Stimulated activated CD4-positive, alpha-beta T cell treated with anti-CD3 and anti-CD28 coated beads, Interleukin-2, amount 100 ng/mL, for 4 hours (primary cell): Measurements from ENCODE around the gene NCKAP1.
"Not testable (repeated sequence)": the region's sequence is repeated elsewhere in the genome, so short reads cannot be mapped to it uniquely, and the experiment has no call there.

Experiments used
- DNase-seq: peaks from one replicate; pipeline ENCODE4 v3.0.0-alpha.2; 2020; ENCODE audit warnings: low read depth

NCKAP1 gene

DNA sequence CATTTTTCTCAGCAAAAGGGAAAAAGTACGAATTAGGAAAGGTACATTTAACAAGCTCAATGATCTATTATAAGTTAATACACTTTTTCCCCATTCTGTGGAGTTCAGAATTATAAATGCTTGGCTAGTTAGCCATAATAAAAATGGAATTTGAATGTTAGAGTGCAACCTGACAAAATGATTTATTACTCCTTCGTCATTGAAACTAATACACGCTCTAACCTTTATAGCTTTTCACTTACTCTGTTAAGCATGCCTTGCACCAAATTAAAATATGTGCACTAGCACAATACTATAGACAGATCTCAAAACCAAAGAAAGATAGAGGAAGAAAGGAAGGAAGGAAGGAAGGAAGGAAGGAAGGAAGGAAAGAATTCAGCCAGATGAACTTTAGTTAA, 125.7 kb downstream of the NCKAP1 start:
- no peak for DNase-seq

DNA sequence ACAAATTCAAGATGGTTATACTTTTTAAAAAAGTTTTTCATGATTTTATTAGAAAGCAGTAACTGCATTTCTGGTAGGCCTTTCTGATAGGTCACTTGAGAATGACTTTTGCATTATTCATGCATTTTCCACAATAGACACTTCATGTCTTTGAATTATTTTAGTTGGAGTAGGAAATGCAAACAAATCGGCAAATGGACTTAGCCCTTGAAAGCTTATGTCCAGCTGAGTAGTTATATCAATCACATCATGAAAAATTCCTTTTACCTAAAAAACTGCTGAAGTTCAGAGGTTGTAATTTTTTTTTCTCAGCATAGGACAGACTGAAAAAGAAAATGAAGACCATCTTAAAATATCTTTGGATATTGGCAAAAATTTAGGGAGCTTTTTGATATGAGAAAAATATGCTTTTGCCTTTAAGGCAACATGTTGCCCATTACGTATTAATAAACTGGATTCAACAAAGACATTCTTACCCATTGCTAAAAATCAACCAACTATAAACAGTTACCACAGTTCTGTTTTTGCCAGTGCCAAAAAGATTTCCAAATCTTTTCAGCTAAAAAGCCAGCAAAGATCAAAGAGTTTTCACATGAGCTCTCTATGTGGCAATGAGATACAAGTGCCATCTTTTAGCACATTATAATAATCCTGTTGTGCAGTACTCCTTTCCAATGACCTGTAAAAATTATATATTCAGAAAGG, 126.3 kb downstream of the NCKAP1 start:
- no peak for DNase-seq

DNA sequence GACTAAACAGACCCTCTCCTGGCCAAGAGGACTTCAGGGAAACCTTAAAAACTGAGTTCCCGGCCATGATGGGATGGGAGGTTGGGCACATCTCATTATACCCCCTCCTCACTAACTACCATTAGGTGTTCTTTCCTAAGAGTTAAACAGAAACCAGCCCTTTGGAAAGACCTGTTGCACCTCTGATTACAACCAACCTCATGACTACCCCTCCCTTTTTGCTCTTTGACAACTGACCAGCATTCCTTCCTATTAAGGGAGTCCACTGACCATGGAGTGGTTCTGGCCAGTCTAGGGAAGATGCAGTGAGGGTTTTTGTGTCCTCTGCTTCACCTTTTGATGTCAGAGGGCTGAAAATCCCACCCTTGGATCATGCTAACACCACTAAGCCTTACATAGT, 127.3 kb downstream of the NCKAP1 start:
- DNase-seq, result no peak

DNA sequence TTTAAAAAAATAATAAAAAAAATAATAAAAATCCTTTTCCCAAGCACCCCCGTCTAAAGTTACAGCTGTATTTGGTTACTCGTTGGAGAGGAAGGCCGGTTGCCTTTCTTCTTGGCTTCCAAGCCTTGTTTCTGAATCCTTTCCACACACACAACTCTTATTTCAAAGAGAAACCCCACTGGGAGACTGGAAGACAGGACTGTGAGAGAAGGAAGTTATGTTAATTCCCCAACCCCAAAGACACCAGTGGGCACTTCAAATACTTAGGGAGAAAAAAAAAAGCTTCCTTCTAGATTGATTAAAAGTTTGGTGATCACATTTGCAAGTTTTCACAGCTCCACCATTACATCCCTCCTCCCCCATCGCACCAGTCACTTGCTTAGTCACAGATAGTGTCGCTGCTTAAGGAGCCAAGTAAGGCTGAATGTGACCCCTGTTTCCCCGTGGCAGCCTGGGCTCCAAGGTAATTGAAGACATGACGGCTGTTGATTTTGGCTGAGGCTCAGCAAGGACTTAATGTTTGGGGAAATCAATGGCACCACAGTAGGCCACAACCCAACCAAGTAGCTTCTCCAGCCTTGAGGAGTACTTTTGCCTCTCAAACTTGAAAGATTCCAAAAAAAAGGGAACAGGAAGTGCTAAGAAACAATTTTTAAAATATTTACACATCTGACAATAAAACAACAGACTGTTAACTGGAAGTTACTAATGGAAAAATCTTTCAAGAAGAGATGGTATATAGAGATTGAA, 131.0 kb downstream of the NCKAP1 start:
- DNase-seq, result no peak

DNA sequence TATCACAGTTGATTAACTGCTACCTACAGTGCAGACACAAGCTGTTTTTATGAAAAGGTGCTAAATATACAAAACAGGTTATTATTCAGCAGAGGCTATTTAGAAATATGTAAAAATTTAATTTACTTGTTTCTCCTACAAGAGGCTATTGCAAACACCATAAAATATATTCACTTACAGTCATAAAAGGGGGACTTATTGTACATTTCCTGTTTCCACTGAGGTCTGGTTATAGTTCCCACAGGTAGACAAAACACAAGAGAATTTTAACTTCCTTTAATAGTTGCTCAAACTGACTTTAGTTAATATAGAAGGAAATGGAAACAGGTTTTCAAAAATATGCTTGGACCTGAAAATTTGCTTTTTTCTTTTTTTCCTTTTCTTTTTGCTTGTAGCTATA, 131.8 kb downstream of the NCKAP1 start:
- no peak for DNase-seq

DNA sequence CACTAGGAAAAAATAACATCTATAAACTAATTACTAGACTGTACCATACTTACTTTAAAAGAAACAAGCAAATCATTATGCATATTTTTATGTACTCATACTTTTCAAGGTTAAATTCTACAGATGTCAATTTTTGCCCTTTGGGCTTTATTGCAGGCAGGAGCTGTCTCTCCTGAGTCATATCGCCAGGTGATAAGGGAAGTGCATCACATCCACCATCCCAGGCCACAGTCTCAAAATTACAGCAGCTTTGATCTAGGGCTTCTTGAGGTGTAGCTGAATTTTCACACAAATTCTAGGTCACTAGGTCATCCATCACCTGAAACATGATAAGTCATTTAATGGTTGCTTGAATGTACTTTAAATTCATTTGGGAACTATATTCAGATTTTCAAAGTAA, 133.4 kb downstream of the NCKAP1 start:
- DNase-seq, result no peak

DNA sequence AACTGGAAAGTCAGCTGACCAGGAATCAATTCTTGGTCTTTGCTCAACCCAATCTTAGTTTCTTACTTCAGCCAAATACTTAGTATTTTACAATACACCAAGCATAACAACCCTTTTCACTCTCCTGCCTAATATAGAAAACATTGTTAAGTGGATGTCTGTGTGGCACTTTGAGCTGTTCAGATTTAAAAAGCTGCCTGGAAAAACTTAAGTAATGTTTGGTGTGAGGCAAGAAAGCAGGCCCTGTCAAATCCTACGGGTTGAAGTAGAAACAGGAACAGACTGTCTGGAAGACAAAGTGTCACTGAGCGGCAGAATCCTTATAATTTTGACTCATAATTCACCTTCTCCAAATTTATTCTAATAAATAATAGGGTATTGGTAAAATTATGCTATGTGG, 134.7 kb downstream of the NCKAP1 start:
- DNase-seq, result no peak

DNA sequence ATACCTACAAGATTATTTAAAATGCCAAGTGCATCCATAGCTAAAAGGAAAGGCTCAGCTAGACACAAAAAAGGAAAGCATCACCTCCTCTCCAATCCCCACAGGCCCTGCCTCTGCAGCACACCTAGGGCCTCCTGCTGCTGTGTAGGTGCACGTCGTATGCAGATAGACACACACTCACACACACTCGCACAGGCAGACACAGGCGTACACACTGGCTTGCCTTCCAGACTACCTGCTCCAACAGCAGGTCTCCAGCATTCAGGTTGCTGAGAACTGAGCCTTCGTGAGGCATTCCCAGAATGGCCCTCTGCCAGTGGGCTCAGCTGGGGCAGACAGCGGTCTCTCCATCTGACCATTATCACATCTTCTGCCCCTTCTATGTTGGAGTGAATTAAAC, 136.5 kb downstream of the NCKAP1 start:
- no peak for DNase-seq

DNA sequence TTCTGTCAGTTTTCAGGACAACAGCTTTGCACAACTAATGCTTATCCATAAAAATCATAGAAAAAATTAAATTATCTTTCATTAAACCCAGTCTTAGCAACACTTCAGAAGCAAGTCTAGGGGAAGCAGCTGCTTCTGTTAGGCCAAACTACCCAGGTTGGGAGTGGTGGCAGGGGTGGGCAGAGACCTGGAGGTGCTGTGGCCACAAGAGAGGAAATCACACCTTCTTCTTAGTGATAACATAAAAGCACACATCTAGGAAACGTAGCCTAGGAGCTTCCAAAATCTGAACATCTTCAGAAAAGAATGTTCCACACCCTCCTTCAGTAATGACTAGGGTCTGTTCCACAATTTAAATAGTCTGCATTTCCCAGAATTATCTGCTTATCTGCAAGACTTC, 139.5 kb downstream of the NCKAP1 start:
- no peak for DNase-seq

DNA sequence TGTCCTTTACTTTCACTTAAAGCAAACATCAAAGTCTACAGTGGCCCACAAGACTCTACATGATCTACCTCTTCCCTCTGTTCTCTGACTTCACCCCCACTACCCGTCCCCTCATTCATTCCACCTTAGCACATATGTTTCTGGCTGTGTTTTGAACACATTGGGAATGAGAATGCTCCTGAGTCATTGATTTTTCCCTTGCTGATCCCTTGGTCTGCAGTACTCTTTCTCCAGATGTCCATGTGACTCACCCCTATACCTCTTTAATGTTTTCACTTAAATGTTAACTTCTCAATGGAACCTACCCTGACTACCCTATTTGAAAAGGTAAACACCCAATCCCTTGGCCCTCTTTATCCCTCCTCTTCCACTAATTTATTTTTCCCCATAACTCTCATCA, 141.1 kb downstream of the NCKAP1 start:
- DNase-seq, result no peak

DNA sequence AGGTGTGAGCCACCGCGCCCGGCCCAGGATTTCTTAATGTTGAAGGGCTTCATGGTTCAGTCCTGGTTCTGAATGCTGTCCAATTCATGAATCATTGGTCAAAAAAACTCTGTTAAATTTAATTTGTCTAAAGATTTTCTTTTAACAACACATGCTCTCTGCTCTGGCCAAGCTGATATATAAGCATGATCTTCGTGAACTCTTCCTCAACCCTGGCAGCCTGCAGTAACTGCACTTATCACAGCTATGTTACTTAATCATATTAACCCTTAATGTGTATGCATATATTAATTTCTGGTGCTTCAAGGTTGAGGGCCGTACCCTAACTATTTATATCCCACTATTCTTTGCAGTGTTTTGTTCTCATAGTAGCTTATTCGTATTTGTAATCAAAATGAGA, 142.5 kb downstream of the NCKAP1 start:
- DNase-seq, result no peak

DNA sequence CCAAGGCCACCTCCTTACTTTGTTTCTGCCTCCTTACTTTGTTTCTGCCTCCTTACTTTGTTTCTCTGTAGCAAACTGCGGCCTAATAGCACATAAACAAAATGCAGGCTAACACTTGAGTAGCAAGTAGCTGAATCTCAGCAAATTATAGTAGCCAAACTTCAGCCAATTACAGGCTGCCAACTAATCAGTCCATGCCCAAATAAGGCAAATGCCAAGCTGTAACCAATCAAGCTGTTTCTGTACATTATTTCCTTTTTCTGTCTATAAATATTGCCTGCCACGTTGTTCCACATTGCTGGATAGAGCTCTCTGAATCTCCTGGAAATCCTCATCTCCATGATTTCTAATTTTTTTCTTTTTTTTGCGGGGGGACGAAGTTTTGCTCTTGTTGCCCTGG, 143.1 kb downstream of the NCKAP1 start:
- no peak for DNase-seq

DNA sequence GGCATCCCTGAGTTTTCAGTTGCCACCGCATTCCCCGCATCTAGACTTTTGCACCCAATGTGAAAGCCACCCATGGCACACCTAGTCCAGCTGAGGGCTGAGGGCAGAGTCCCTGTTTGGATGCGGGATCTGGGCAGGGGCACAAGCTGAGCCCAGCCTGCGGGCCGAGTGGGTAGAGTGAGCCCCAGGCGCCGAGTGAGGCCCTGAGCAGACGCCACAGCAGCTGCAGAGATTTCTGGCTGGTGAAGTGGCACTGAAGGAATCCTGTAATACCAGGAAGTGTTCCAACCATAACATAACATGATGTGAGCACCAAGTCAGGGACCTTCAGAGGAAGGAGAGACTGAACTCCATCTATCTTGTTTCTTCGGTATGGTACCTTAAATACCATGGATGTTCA, 144.1 kb downstream of the NCKAP1 start:
- DNase-seq, result no peak

DNA sequence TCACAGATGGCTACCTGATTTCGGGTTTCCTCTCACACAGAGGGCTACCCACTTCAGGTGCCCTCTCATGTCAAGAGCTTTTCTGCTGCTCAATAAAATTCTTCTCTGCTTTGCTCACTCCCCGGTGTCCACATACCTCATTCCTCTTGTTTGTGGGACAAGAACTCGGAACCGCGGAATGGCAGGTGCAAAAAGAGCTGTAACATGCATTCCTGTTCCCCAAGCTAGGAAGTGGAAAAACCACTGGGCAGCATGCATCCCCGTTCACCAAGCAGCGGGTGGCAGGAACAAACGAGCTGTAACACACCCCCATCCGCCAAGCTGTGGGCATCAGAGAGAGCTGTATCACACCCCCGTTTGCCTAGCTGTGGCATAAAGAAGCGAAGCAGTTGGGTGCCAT, 144.6 kb downstream of the NCKAP1 start:
- no peak for DNase-seq

DNA sequence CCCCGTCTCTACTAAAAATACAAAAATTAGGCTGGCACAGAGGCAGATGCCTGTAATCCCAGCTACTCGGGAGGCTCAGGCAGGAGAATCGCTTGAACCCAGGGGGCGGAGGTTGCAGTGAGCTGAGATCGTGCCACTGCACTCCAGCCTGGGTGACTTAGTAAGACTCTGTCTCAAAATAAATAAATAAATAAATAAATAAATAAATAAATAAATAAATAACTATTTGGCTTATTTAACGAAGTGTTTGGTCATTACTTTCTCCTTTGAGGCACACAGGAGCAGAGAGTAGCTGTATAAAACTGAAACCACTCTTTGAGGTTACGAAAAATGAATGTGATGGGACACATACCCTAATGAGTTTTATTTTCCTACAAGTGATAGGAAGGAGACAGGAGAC, 145.2 kb downstream of the NCKAP1 start:
- DNase-seq, result not testable (repeated sequence)

DNA sequence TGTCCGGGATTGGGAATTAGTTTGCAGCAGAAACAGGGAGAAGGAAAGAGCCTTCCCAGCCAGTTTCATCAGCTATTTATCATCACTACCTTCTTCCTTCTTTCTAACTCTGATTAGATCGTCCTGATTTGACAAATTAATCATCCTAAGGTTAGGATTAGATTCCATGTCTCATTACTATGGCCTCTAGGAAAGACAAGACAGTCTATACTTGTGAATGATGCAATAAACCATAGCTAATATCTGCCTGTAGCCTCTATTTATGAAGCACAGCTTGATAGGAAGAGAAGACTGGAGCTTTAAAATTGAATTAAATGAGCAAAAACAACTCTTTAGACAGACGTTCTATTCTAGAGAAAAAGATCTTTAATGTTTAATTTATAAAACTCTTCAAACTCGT, 146.6 kb downstream of the NCKAP1 start:
- DNase-seq, result no peak

DNA sequence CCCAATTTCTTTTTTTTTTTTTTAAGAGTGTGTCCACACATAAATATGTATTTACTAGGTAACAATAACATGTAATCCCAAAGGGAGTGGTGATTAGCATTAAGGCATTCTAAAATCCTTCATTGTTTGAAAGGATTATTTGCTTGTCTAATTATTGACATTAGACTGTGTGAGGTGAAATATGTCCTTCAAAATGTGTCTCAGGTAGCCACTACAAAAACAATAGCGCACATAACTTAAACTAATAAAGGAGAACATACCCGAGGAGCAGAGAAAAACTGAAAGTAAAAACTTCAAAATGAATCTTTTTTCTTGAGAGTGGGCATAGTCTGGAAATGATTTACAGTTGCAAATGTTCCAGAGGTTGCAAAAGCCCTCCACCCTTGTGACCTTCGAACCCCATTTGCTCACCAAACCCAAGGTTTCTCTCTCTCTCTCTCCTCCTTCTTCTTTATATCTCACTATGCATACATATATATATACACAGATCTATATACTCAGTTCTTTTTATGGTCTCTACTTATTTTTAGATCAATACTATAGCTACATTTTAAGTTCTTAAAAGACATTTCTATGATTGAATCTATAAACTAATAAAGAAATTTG, 147.4 kb downstream of the NCKAP1 start:
- DNase-seq, result no peak

DNA sequence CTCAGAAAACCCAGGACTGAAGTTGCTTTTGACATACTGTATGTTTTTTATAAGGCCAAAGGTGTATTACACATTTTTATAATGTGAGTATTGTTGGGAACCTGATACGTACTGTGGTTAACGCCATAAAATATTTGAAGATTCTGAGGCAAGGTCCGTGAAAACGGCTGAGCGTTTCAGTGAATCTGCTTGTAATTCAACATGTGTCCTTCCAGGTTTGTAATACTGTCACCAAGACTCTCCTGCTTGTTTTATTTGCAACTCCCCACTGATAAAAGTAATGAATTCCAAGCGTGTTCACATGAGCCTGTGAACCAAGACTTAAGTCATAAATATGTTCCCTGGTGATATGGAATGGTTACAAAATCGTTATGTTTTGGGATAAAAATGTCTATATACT, 148.0 kb downstream of the NCKAP1 start:
- no peak for DNase-seq

DNA sequence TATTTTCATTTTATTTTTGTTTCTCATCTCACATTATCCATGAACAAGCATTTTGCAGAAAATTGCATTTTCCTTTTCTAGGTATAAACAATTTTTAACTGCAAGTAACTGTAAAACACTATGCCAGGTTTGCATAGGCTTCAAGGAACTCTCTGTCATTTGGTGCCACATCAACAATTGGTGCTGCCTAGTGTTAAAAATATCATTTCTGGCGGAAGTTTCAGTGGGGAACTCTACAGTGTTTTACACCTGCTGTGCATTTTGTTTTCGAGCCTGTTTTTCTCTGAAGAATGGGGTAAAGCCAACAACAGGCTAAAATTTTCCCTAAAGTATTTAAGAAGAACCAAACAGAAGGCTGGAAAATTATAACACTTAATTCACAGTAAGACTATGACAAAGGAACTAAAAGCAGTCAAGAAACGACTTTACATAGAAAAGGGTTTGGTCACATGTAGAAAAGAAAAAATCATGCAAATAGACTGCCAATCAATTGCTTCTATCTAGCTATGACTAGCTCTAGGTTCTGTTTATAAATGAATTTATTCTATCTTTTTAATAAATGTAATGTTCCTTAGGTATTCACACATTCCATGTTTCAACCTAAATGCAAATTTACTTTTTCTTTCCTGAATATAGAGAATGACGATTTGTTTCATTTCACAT, 150.4 kb downstream of the NCKAP1 start:
- DNase-seq, result no peak

DNA sequence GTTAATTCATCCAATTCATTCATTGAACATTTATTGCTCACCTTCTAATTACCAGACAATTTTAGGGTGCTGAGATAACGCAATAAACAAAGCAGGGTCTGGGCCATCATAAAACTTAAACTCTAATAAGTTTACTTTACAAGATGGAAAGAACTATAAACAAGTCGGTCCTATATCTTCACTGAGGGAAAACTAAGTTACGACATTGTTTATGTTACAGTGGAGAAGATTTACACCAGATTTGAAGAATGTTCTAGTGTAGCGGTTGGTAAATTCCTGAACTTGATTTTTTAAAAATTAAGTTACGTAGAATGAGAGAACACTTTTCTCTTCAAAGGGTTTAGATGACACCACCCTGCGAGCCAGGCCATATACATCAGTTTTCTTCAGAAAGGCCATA, 151.2 kb downstream of the NCKAP1 start:
- DNase-seq, result no peak

DNA sequence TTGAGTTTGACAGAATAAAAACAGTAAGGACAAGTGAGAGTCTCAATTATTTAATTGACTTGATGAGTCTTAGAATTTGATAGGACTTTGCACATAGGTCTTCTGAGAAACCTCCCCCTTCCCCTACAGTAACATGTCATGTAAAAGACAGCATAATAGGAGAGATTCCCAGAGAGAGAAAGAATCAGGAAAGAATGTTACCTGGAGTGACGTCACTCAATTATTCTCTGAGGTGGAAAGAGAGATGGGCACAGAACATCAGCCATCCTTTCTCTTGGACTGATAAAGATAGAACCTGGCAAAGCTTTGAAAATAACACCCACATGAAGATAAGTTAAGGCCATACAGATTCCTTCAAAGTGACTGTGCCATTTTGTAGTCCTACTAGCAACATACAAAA, 152.5 kb downstream of the NCKAP1 start:
- DNase-seq, result no peak

DNA sequence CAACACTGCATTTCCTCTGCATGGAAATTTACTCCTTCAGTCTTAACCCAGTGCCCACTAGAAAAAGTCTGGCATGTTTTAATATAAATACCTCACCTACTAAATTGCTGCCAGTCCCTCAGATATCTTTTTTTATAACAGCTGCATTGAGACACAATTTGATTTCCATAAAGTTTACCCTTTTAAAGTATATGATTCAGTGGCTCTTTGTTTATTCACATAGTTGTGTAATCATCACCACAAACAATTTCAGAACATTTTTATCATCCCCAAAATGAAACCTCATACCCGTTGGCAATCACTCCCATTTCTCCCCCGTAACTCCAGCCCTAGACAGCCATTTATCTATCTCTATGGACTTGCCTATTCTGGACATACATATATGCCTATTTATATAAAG, 154.8 kb downstream of the NCKAP1 start:
- DNase-seq, result no peak

DNA sequence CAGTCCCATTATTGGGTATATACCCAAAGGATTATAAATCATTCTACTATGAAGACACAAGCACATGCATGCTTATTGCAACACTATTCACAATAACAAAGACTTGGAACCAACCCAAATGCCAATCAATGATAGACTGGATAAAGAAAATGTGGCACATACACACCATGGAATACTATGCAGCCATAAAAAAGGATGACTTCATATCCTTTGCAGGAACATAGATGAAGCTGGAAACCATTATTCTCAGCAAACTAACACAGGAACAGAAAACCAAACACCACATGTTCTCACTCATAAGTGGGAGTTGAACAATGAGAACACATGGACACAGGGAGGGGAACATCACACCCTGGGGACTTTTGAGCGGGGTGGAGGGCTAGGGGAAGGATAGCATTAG, 158.2 kb downstream of the NCKAP1 start:
- not testable (repeated sequence) for DNase-seq
